Measurements from ENCODE around the gene SPAG8.

The SPAG8 gene

GRCh38 chr9:35839926-35840325 lies 27.9 kb upstream of the SPAG8 start:
- DNase-seq, result no peak

GRCh38 chr9:35836595-35836994 lies 24.5 kb upstream of the SPAG8 start:
- no peak for DNase-seq

- no peak for DNase-seq
These were observed 23.7 kb upstream of the SPAG8 start for GRCh38 chr9:35835766-35836165.

- DNase-seq, result no peak
These were observed 23.2 kb upstream of the SPAG8 start for GRCh38 chr9:35835216-35835632.

- no peak for DNase-seq
These were observed 22.5 kb upstream of the SPAG8 start for GRCh38 chr9:35834260-35835215.

- no peak for DNase-seq
These were observed 20.8 kb upstream of the SPAG8 start for GRCh38 chr9:35832814-35833213.

- no peak for DNase-seq
These were observed 19.0 kb upstream of the SPAG8 start for GRCh38 chr9:35831040-35831439.

- DNase-seq, result no peak
These were observed 17.7 kb upstream of the SPAG8 start for GRCh38 chr9:35829764-35830096.

- DNase-seq, result peak; percentile 95
These were observed 17.2 kb upstream of the SPAG8 start, which contains the start of gene TMEM8B for GRCh38 chr9:35829084-35829763. Gene TMEM8B, plus strand, starts transcription at chr9:35829228. Its CDS starts 220 bp downstream, at chr9:35829448.

- peak; percentile 35 for DNase-seq
These were observed 16.6 kb upstream of the SPAG8 start, which contains the start of gene FAM221B for GRCh38 chr9:35828716-35829083. Gene FAM221B, minus strand, starts transcription at chr9:35828732. Its CDS starts 2,571 bp downstream, at chr9:35826161.

GRCh38 chr9:35827486-35827885 lies 15.4 kb upstream of the SPAG8 start:
- DNase-seq, result no peak

- peak; percentile 26 for DNase-seq
These were observed 14.1 kb upstream of the SPAG8 start for GRCh38 chr9:35826071-35826701.

- DNase-seq, result no peak
These were observed 10.9 kb upstream of the SPAG8 start for GRCh38 chr9:35822926-35823325.

- DNase-seq, result no peak
These were observed 8.0 kb upstream of the SPAG8 start for GRCh38 chr9:35820076-35820475.

GRCh38 chr9:35818341-35818740 lies 6.3 kb upstream of the SPAG8 start:
- DNase-seq, result no peak

GRCh38 chr9:35816708-35817107 lies 4.6 kb upstream of the SPAG8 start:
- no peak for DNase-seq

GRCh38 chr9:35814841-35815543 lies 2.9 kb upstream of the SPAG8 start, which contains the start of gene HINT2:
Gene HINT2, minus strand, starts transcription at chr9:35815042. Its CDS starts 63 bp downstream, at chr9:35814979.
- DNase-seq, result peak; percentile 98

GRCh38 chr9:35814106-35814840 lies 2.2 kb upstream of the SPAG8 start:
- DNase-seq, result peak; percentile 43

- no peak for DNase-seq
These were observed 1.5 kb upstream of the SPAG8 start for GRCh38 chr9:35813434-35814105.

- DNase-seq, result no peak
These were observed 559 bp downstream of the SPAG8 start for GRCh38 chr9:35811381-35812024.

GRCh38 chr9:35810122-35810521 lies 1.9 kb downstream of the SPAG8 start:
- no peak for DNase-seq
